Measurements from ENCODE around the gene CYP4F3.
"Not testable (repeated sequence)": the region's sequence is repeated elsewhere in the genome, so short reads cannot be mapped to it uniquely, and the experiment has no call there.

The CYP4F3 gene

DNA sequence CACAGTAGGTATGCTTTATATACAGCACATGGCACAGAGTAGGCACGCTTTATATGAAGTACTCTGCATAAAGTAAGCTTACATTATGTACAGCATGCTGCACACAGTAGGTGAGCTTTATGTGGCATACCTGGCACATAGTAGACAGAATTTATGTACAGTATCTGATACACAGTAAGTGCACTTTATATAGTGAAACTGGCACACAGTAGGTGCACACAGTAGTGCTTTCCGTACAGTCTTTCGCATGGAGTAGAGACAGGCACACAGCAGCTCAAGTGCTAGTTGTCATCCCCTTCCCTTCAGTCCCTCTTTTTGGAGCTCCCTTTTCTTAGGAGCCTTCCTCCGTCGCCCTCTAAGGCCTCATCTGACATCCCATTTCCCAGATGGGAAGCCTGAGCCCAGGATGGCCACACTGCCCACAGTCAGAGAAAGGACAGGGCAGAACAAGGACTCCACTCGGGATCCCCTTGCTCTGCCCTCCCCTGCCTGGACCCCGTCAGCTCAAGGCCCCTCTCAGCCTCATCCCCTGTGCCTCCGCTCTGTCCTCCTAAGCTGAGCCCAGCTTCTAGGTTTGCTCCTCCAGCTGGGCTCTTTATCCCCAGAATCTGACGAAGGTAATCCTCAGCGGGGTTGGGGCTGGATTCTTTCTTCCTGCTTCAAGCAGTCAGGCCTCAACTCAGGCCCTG lies 31.3 kb downstream of the CYP4F3 start:
- DNase-seq, result no peak

DNA sequence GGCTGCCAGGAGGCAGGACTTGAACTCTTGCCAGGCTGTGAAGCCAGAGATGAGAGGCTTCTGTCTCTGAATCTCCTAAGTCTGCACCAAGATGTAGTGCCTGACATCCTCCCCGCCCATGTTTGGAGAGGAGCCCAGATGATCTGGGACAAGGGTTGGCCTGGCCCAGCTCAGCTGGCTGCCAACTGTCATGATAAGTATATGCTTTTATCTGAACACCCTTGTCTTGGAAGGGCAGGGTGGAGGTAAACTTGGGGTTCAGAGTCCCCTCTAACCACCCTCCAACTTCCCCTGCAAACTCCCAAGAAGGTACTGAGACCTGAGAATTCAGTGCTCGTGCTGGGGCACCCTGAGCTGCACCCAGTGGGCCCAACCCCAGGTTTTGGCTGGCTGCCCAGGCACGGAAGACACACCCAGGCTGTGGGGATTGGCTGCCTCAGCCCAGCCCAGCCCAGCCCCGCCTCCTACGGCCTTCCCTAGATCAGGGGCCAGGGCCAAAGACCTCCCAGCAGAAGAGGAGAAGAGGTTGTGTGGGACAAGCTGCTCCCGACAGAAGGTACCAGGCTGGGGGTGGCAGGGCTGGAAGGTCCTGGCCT lies 32.0 kb downstream of the CYP4F3 start, which contains the start of gene CYP4F12:
Gene CYP4F12, plus strand, starts transcription at position 508 of the 596 bp plus-strand sequence. CDS start 443 bp downstream, outside the sequence.
- peak; percentile 50 for DNase-seq

DNA sequence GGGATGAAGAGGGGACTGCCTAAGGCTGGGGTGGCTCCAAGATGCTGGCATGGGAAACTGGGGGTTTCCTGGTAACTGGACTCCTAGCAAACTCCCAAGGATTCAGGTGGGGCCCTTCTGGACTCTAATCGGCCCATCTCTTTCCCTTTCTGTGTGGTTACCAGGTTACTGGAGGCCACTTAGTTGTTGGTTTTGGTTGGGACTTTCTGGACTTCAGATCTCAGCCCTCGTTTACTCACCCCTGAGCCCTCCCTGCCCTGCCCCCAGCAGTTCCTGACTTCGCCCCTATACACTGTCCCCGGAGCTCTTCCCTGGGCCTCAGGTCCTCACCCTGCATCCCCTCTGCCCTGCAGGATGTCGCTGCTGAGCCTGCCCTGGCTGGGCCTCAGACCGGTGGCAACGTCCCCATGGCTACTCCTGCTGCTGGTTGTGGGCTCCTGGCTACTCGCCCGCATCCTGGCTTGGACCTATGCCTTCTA lies 32.5 kb downstream of the CYP4F3 start:
- no peak for DNase-seq

DNA sequence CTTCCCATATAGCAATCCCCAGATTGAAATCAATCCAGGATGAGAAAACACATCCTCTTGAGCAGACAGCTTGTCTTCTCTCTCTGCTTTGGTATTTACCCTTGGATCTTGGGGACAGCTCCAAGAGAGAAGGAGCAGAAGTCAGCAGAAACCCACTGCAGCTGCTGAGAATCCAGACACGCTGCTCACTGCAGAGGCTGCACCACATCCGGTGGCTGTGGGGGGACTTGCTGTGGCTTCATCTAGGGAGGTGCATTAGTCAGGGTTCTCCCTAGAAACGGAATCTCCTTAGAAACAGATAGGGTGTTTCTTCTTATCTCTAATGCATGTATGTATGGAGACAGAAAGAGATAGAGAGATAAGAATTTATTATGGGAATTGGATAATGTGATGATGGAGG lies 34.9 kb downstream of the CYP4F3 start:
- no peak for DNase-seq

DNA sequence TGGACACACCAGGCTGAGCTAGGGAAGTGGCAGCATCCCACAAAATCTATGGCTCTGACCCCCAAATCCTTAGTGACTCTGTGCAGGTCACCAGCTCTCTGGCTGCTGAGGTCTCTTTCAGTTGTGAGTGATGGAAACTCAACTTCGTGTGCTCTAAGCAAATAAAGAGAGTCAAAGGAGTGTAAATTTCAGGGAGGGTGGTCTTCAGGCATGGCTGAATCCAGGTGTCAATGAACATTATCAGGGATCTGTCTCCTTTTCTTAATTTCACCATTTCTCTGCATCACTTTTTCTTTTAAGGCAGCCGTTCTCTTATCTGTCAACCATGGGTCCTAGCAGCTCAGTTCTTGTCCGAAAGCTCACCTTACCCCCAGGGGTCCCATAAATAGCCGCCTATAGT lies 38.4 kb downstream of the CYP4F3 start:
- no peak for DNase-seq

DNA sequence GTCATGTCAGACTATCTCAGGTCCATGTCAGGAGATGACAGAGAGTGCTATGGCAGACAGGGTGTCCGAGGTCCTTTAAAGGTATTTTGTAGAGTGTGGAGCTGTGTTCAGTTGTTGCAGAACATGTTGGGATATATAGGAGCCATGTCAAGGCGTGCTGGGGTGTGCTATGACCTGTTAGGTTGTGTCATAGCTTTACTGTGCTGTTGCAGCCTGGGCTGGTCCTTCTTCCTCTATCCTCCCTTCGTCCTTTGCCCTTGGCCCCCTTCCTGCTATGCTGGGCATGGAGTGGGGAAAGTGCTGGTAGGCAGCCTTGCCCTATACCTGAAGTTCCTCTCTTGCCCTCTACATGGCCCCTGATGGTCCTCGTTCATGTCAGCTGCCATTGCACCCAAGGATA lies 39.2 kb downstream of the CYP4F3 start:
- not testable (repeated sequence) for DNase-seq

DNA sequence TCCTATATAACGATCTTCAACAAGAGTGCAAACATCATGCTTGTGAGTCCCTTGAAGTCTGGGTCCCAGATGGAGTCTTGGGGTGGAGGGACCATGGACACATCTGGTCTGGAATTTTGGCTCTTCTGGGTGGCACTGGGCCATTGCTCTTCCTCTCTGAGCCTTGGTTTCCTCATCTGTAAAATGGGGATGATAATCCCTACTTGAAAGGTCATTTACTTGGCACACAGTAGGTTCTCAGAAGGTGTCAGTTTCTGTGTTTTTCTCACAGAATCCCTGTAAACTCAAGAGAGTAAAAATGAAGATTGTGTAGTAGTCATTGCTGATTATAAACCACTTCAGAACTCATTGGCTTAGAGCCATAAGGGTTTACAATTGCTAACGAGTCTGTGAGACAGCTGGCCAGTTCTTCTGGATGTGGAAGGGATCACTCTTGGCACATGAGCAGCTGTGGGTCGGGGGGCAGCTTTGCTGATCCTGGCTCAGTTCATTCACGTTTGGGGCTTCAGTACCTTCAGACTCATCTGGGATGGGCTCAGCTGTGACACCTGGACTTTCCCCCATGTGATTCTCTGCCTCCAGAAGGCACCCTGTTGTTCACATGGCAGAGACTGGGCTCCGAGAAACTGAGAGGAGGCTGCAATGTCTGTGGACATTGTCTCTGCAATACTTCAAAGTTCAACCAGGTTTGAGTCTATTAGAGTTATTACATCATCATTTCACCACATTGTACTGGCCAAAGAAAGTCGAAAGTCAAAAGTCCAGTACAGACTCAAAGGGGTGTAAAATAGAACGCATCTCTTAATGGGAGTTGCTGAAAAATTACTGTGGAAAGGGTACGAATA lies 40.0 kb downstream of the CYP4F3 start:
- DNase-seq, result no peak

DNA sequence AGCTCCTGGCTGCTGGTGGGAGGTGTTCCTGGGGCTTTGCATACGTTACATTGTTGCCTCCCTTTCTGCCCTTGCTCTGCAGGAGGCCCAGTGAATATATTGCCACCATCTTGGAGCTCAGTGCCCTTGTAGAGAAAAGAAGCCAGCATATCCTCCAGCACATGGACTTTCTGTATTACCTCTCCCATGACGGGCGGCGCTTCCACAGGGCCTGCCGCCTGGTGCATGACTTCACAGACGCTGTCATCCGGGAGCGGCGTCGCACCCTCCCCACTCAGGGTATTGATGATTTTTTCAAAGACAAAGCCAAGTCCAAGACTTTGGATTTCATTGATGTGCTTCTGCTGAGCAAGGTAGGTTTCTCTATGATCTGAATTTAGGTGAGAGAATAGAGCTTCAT lies 42.7 kb downstream of the CYP4F3 start:
- no peak for DNase-seq

DNA sequence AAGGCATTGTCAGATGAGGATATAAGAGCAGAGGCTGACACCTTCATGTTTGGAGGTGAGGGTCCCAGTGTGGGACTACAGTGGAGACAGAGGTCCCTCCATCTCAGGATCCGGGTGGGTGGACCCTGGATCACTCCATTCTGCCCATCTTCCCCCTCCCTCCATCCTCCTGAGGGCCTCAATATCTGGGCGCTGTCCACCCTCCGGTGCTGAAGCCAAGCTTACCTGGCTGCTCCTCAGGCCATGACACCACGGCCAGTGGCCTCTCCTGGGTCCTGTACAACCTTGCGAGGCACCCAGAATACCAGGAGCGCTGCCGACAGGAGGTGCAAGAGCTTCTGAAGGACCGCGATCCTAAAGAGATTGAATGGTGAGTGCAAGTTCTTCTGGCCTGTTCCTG lies 44.1 kb downstream of the CYP4F3 start:
- no peak for DNase-seq

DNA sequence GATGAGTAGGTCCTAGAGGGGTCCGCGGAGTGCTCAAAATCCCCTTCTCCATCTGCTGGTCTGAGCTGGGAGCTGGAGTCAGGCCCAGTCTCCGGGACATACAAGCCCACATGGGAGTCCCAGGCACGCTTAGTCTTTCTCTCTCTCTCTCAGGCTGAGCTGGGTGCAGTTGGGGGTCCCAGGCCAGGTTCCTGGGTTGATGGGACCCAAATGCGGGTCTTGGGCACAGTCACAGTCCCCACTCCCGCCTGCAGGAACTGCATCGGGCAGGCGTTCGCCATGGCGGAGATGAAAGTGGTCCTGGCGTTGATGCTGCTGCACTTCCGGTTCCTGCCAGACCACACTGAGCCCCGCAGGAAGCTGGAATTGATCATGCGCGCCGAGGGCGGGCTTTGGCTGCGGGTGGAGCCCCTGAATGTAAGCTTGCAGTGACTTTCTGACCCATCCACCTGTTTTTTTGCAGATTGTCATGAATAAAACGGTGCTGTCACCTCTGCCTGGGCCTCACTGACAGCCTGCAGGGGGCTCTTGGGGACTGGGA lies 56.0 kb downstream of the CYP4F3 start:
- no peak for DNase-seq

DNA sequence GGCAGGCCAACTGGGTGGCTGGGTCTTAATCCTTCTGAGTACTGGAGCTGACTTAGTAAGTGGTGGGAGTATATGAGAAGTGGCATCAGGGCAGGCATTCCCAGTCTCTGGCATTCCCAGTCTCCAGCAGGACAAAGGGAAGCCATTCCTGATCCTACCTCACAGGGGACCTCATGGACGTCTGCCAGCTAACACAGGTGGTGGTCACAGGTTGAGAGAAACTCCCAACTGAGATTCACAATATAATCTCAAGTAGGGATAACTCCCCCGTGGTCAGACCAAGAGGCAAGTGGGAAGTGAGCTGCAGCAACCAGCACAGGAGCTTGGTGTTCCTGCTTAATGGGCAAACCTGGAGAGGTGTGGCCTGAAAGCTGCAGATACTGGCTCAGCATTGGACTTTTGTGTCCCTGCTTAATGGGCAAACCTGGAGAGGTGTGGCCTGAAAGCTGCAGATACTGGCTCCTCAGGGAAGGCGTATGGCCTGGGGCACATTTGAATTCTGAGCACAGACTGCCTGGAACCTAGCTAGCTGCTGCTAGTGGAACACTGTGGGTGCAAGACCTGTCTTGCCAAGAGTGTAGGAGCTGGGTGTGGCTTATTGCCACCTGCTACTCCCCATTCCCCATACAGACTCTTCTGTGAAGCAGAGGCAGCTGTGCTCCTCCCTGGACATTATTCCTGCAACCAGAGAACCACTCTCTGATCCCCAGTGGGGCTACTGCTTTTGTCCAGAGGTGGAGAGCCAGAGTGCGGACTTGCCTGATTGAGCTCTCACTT lies 61.2 kb downstream of the CYP4F3 start:
- DNase-seq, result no peak

DNA sequence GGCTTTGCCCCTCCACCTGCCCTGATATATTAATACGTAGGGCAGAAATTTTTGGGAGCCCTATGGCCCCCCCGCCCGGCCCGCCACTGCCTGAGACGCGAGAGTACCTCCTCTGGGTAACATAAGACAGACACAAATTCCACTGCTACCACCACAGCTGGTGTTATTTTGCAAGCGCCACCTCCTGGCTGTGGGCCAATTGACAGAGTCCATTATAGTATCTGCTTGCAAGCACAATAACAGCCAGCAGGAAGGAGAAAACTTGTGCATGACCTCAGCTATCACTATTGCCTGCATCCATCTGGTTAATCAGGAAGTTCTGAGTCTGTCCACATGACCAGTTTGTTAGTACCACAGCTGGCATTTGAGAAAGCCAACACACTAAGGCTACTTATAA lies 61.8 kb downstream of the CYP4F3 start:
- peak; percentile 80 for DNase-seq
